Lower leg skin (tissue), 4 donors: Measurements from ENCODE around the gene AACS. TPM values are rescaled to one million over a fixed set of nuclear protein-coding genes. Genes with fewer than 3 reads are reported as not detected.
"Not testable (repeated sequence)": the region's sequence is repeated elsewhere in the genome, so short reads cannot be mapped to it uniquely, and the experiment has no call there.

ENCODE experiments used
- DNase-seq, 2 donors: peaks; one replicate each; pipeline ENCODE4 v3.0.0-alpha.2; 2019; ENCODE audit warnings: low spot score in 2 of 2
- H3K4me3 ChIP-seq: fragments of 200-600 bp; sonication (generic); 2 replicates; pipeline ENCODE4 v1.5.1; 2017; ENCODE audit warnings: mild to moderate bottlenecking, low read depth; ENCODE audit not compliant: poor library complexity, severe bottlenecking
- CTCF ChIP-seq, 3 donors: fragments of 450-650 bp; IDR thresholded peaks; one replicate each; pipeline ENCODE4 v1.5.1; 2016; ENCODE audit warnings: antibody characterized with exemption in 3 of 3, mild to moderate bottlenecking in 3 of 3, moderate library complexity in 2 of 3
- POLR2A ChIP-seq, 2 donors: fragments of 450-650 bp; IDR thresholded peaks; one replicate each; pipeline ENCODE4 v1.6.1; 2016 to 2017; ENCODE audit warnings: antibody characterized with exemption in 2 of 2, mild to moderate bottlenecking in 1 of 2, moderate library complexity in 1 of 2
- WGBS, 2 donors: methylation state at CpG; one replicate each; pipeline ENCODE4 v1.1.5; 2018; 5-methylcytosine and 5-hydroxymethylcytosine counted together
- intact Hi-C: fragments of 100-400 bp; cut with DNase I; formaldehyde crosslinking; loops from one replicate; pipeline ENCODE4 v1.15.0; 2023; ENCODE audit warnings: low total_unique reads
- total RNA-seq, 4 donors: library from RNA; depleted of rRNA; stranded (reverse); fragments of >200 nt; gene quantifications; one replicate each; pipeline ENCODE4 v1.1.0, GENCODE V29; 2016

The AACS gene
- total RNA-seq, 4 donors from 2014 or later: 63.5 to 83.8 (median 71.4) TPM

DNA sequence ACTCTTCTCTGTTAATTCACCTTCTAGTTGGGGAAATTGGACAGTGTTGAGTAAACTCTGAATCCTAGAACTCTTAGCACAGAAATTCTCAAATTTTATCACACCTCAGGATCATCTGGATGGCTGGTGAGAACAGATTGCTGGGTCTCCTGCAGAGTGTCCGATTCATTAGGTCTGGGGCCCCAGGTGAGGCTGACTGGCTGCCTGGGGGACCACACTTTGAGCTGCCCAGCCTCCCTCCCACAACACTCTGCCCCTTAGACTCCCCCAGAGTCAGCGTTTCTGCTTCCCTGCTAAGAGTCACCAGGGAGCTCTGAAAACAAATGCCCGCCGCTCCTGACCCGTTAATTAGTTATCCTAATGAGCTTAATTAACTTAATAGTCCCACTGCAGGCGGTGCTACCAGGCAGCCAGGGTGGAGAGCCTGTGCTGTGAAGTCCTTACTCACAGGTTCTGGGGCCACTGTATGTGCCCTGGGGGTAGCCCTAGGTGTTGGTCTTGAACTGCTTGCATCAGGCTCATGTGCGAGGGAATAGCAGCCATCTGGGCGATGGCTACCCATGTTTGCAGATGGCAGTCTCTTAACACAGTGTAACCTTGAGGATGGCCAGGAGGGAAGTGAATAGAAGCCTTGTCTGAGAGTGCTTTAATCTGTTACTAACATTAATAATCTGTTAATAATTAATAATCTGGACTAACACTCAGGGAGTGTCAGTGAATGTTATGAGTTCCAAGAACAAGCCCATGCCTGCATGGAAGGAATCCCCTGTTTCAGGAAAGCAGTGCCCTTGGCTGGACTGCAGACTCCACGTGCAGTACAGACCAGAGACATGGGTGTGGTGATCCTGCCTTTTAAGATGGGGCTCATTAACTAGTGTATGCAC is 35.6 kb downstream of the AACS start:
- H3K4me3 ChIP-seq: no peak overlapping the region
- 57 to 68% methylated on average over 8 to 9 of the region's 9 CpGs for WGBS, 2 donors
- TF ChIP-seq POLR2A (IDR thresholded peaks at IDR 0.05): no peak
- no peak for TF ChIP-seq CTCF (IDR thresholded peaks at IDR 0.05)
- DNase-seq: no peak
- intact Hi-C loops: no loop called here

- H3K4me3 ChIP-seq: no peak overlapping the region
- intact Hi-C loops: no loop called here
- DNase-seq: no peak
- 87 to 92% methylated on average over 10 of the region's 10 CpGs for WGBS, 2 donors
- TF ChIP-seq POLR2A (IDR thresholded peaks at IDR 0.05): no peak
- TF ChIP-seq CTCF (IDR thresholded peaks at IDR 0.05): no peak
Observed at GRCh38 chr12:125104982-125105381, 39.7 kb downstream of the AACS start.

- H3K4me3 ChIP-seq: no peak overlapping the region
- DNase-seq: no peak
- 82 to 90% methylated on average over 6 of the region's 6 CpGs for WGBS, 2 donors
- TF ChIP-seq CTCF (IDR thresholded peaks at IDR 0.05) (no peak), POLR2A (IDR thresholded peaks at IDR 0.05) (no peak)
- intact Hi-C loops: no loop called here
Observed at GRCh38 chr12:125105600-125105999, 40.4 kb downstream of the AACS start.

DNA sequence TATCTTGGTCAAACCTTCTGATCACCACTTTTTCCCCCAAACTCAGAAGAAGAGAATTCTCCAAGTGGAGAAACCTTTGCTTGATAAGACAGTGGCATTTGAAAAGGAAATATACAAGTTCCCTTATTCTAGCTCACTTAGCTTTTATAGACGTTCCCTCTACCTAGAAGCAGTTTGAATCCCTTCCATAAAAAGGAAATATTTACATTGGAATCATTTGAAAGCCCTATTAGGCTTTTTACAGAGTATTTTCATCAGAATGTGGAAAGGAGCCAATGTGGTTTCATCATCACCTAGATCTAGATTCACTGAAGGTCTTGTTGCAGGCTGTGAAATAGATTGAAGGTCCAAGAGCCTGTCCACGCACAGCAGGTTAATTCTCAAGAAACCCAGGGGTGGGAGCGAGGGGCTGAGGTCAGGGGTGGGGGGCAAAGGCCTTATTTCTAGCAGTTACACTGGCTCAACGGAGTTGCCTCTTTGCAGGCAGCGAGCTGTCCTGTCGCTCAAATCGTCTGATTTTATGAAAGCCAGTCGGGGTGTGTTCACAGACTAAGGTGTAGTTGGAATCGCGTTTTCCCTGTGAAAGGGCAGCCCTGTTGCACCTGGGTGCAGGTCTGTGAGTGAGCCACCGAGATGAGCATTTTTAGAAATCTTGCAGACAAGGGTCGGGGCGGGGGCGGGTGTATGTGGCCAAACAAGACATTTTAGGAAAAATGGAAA is 45.6 kb downstream of the AACS start:
- intact Hi-C loops: no loop called here
- no peak for DNase-seq
- no peak for TF ChIP-seq POLR2A (IDR thresholded peaks at IDR 0.05)
- TF ChIP-seq CTCF (IDR thresholded peaks at IDR 0.05): no peak
- WGBS, 2 donors: 84 to 87% methylated on average over 14 of the region's 14 CpGs
- H3K4me3 ChIP-seq: no peak overlapping the region

- no peak overlapping the region for H3K4me3 ChIP-seq
- no peak for TF ChIP-seq POLR2A (IDR thresholded peaks at IDR 0.05)
- TF ChIP-seq CTCF (IDR thresholded peaks at IDR 0.05): no peak
- intact Hi-C loops: no loop called here
- DNase-seq: no peak
- WGBS, 2 donors: 86 to 88% methylated on average over 3 of the region's 3 CpGs
Observed at GRCh38 chr12:125111403-125111802, 46.2 kb downstream of the AACS start.

DNA sequence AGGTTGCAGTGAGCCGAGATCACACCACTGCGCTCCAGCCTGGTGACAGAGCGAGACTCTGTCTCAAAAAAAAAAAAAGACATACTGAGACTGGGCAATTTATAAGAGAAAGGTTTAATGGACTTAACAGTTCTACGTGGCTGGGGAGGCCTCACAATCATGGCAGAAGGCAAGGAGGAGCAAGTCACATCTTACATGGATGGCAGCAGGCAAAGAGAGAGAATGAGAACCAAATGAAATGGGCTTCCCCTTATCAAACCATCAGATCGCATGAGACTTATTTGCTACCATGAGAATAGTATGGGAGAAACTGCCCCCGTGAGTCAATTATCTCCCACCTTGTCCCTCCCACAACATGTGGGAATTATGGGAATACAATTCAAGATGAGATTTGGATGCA is 47.4 kb downstream of the AACS start:
- 95 to 99% methylated on average over 6 of the region's 6 CpGs for WGBS, 2 donors
- intact Hi-C loops, H3K4me3 ChIP-seq, DNase-seq: not testable (repeated sequence)
